ENCODE measurements around the gene EIF2AK2. TPM values are rescaled to one million over a fixed set of nuclear protein-coding genes. Genes with fewer than 3 reads are reported as not detected.

EIF2AK2 gene
- total RNA-seq, 2 donors from 2014 or later = 27.0 to 40.3 TPM

DNA sequence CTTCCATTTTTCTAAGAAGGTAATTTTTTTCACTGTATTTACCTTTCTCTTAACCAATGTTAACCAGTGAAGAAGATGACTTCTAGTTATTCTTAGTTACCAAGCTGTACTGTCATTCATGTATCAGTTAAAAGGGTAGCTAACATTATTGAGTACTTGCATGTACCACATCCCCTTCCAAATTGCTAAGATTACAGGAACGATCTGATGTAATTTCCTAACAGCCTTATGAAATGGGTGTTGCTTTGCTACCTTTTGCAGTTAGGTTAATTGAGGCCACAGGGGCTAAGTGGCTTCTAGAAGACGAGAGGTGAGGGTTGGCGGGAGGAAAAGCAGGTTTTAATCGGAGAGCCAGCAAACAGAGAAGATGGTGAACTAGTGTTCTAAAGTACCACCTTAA, 33.5 kb upstream of the EIF2AK2 start:
- H3K4me3 Mint-ChIP-seq = no peak overlapping the region
- H3K36me3 Mint-ChIP-seq (ENCODE audit: low read depth) = peaks cover 2% of the 10 kb centered on the region
- H3K9me3 ChIP-seq (ENCODE audit: control insufficient read depth, low read length, poor library complexity, severe bottlenecking) = no peaks in the 10 kb centered on the region
- peaks cover 19% of the 10 kb centered on the region for H3K27me3 Mint-ChIP-seq
- H3K4me1 Mint-ChIP-seq = peaks cover 2% of the 10 kb centered on the region
- ATAC-seq (no peak), DNase-seq (no peak)
- no peak overlapping the region for H3K27ac Mint-ChIP-seq

DNA sequence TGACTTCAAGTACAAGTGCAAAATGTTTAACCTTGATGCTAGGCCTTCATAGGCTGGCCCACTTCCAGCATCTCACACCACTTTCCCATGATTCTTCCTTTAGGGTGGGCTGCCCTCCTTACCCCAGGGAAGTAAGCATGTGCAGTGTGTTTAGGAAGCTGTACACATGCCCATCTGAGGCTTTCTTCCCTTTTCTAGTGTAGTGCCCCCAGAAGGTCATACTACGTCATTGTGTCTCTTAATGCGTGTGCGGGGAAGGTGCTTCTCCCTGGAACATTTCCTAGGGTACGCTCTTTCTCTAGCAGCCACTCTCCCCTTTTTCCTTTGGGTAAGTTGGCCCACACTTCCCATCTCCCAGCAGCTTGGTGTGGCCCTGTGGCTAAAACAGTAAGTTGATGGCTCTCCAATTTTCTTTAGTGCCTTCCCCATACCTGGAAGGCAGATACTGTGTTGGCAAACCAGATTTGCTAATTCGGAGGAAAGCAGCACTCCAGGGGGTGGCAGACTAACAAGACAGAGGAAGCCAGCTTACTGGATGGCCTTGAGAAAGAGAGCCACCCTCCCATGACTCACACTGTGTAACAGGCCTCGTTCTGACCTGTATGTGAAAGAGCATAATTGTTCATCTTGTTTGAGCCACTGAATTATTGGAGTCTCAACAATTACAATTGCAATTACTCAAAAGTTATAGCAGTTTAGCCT, 32.8 kb upstream of the EIF2AK2 start:
- Mint-ChIP-seq H3K27ac (no peak overlapping the region), H3K4me1 (peaks cover 2% of the 10 kb centered on the region), H3K27me3 (peaks cover 20% of the 10 kb centered on the region), H3K36me3 (ENCODE audit: low read depth) (peaks cover 2% of the 10 kb centered on the region), H3K4me3 (no peak overlapping the region)
- DNase-seq (no peak), ATAC-seq (no peak)
- H3K9me3 ChIP-seq (ENCODE audit: control insufficient read depth, low read length, poor library complexity, severe bottlenecking) = no peaks in the 10 kb centered on the region

DNA sequence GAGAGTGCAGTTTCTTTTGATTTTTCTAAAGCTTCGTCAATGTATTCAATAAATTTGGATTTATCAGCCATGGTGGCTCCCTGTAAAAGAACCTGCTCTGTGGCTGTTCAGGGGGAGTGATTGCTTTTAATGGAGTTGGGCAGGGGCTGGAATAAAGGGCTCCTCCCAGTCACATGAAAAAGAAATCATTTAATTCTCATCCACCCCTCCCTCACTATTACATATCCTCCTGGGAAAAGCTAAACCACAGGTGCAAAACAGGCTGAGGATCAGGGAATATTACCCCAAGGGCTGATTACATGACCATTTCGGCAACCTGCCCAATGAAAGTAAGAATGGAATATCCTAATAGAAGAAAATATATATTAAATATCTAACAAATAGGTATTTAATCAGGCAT, 31.8 kb upstream of the EIF2AK2 start, which contains the start of gene SULT6B1:
Gene SULT6B1 (minus strand): TSS at position 101 of the 400 bp plus-strand sequence. CDS start 30 bp downstream, at position 71.
- Mint-ChIP-seq H3K4me3 (no peak within 1 kb of the TSS), H3K36me3 (ENCODE audit: low read depth) (peaks cover 2% of the 10 kb centered on the region), H3K4me1 (peaks cover 2% of the 10 kb centered on the region), H3K27me3 (peaks cover 23% of the 10 kb centered on the region), H3K27ac (no peak within 1 kb of the TSS)
- DNase-seq (no peak), ATAC-seq (no peak)
- H3K9me3 ChIP-seq (ENCODE audit: control insufficient read depth, low read length, poor library complexity, severe bottlenecking) = no peaks in the 10 kb centered on the region

DNA sequence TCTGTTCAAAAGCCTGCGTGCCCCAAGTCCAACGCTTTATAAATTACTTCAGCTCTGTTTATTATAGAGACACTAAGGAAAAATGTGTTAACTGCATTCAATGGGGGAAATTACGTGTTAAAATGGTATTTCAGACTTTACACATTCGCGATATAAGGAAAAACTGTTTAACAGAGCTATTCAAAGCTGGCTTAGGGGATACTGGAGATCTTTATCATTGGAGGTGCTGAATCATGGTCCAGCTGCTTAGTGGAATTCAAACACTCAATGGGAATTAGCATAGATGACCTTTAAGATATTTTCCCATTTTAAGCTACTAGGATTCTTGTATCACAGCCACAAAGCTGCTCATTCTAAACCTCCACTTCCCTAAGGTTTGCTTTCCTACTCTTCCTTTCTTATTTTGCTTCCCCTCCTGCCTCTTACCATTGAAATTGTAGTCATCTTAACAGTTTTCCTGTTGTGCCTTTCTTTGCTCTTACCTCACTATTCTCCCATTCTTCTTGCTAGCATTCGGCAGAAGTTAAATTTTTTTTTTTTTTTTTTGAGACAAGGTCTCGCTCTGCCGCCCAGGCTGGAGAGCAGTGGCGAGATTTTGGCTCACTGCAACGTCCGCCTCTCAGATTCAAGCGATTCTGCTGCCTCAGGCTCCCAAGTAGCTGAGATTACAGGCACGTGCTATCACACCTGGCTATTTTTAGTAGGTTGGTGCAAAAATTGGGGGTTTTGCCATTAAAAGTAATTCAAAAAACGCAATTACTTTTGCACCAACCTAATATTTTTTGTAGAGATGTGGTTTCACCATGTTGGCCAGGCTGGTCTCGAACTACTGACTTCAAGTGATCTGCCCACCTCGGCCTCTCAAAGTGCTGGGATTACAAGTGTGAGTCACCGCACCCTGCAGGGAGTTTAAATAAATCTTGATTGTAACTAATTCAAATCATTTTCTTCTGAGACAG, 25.2 kb upstream of the EIF2AK2 start:
- ATAC-seq = no peak
- H3K4me3 Mint-ChIP-seq = no peak overlapping the region
- no peaks in the 10 kb centered on the region for H3K9me3 ChIP-seq (ENCODE audit: control insufficient read depth, low read length, poor library complexity, severe bottlenecking)
- peaks cover 5% of the 10 kb centered on the region for H3K36me3 Mint-ChIP-seq (ENCODE audit: low read depth)
- H3K27ac Mint-ChIP-seq = no peak overlapping the region
- H3K27me3 Mint-ChIP-seq = peaks cover 50% of the 10 kb centered on the region
- peaks cover 6% of the 10 kb centered on the region for H3K4me1 Mint-ChIP-seq
- no peak for DNase-seq

DNA sequence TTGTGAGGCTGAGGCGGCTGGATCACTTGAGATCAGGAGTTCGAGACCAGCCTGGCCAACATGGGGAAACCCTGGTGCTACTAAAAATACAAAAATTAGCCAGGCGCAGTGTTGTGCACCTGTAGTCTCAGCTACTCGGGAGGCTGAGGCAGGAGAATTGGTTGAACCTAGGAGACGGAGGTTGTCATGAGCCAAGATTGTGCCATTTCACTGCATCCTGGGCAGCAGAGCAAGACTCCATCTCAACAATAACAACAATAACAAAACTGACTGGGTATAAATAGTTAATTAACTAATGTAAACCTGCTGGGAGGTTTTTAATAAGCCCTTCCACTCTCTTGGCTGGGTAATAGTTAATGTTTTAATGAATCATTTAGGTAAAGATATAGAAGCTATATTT, 23.9 kb upstream of the EIF2AK2 start:
- H3K27me3 Mint-ChIP-seq = peaks cover 40% of the 10 kb centered on the region
- peaks cover 3% of the 10 kb centered on the region for H3K36me3 Mint-ChIP-seq (ENCODE audit: low read depth)
- DNase-seq (no peak), ATAC-seq (no peak)
- H3K27ac Mint-ChIP-seq = no peak overlapping the region
- no peaks in the 10 kb centered on the region for H3K9me3 ChIP-seq (ENCODE audit: control insufficient read depth, low read length, poor library complexity, severe bottlenecking)
- no peak overlapping the region for H3K4me3 Mint-ChIP-seq
- H3K4me1 Mint-ChIP-seq = peaks cover 6% of the 10 kb centered on the region

DNA sequence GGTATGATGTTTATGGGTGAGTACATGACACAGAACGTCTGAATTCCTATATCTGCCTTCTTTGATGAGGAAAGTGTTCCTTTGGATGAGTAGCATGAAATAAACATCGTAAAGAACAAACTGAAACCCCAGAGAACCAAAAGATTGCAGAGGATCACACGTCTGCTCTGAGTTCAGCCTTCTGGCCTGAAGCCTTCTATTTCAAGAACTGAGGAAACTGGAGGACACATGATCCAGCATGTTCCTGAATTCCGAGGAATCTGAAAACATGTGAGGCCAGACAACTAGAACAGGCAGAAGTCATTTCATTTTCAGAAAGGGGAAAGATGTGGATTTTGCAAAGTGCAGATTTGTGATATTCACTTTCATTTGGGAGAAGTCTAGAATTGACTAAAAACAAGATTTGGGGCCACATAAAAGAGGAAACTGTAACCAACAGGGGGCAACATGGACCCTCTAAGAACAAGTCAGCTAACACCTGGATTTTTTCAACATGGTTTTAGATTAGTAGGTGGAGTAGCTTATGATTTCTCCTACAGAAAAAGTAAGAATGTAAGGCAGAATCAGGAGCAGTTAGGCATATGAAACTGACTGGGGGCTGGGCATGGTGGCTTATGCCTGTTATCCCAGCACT, 23.3 kb upstream of the EIF2AK2 start:
- ATAC-seq (no peak), DNase-seq (no peak)
- peaks cover 3% of the 10 kb centered on the region for H3K36me3 Mint-ChIP-seq (ENCODE audit: low read depth)
- H3K27ac Mint-ChIP-seq = no peak overlapping the region
- H3K4me3 Mint-ChIP-seq = no peak overlapping the region
- peaks cover 40% of the 10 kb centered on the region for H3K27me3 Mint-ChIP-seq
- peaks cover 6% of the 10 kb centered on the region for H3K4me1 Mint-ChIP-seq
- H3K9me3 ChIP-seq (ENCODE audit: control insufficient read depth, low read length, poor library complexity, severe bottlenecking) = no peaks in the 10 kb centered on the region

DNA sequence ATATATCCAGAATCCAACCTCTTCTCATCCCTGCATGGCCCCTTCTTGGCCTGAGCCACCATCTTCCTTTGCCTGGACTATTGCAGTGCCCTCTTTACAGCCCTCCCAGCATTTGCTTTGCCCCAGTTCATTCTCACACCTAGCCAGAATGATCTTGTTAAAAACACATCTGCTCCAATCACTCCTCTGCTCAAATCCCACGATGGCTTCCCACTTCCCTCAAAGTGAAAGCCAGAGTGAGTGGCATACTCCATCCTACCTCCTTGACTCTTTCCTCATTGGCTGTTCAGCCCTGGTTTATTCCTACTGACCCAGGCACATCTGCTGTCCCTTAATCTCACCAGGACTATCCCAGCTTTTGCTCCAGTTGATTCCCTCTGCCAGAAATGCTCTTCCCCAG, 17.0 kb upstream of the EIF2AK2 start:
- H3K4me1 Mint-ChIP-seq = peaks cover 5% of the 10 kb centered on the region
- no peak for DNase-seq
- ATAC-seq = no peak
- H3K27me3 Mint-ChIP-seq = peaks cover 10% of the 10 kb centered on the region
- H3K4me3 Mint-ChIP-seq = no peak overlapping the region
- H3K36me3 Mint-ChIP-seq (ENCODE audit: low read depth) = peaks cover 6% of the 10 kb centered on the region
- no peaks in the 10 kb centered on the region for H3K9me3 ChIP-seq (ENCODE audit: control insufficient read depth, low read length, poor library complexity, severe bottlenecking)
- H3K27ac Mint-ChIP-seq = no peak overlapping the region

DNA sequence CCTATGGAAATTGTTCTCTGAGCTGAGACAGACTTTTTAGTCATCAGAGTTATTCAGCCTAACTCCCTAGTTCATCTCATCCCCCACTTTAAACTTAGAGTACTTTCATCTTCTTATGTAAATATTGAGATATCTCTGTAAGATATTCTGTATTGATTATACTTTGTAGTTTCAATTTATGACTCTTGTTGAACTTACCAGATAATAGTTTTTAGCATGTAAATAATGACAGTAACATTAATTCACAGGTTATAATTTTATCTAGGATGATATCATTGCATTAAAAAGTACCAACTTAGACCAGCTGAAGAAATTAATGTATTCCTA, 14.8 kb upstream of the EIF2AK2 start:
- Mint-ChIP-seq H3K4me3 (no peak overlapping the region), H3K36me3 (ENCODE audit: low read depth) (peaks cover 6% of the 10 kb centered on the region), H3K27ac (no peak overlapping the region), H3K27me3 (peaks cover 10% of the 10 kb centered on the region), H3K4me1 (peaks cover 5% of the 10 kb centered on the region)
- ATAC-seq = no peak
- no peaks in the 10 kb centered on the region for H3K9me3 ChIP-seq (ENCODE audit: control insufficient read depth, low read length, poor library complexity, severe bottlenecking)
- no peak for DNase-seq

DNA sequence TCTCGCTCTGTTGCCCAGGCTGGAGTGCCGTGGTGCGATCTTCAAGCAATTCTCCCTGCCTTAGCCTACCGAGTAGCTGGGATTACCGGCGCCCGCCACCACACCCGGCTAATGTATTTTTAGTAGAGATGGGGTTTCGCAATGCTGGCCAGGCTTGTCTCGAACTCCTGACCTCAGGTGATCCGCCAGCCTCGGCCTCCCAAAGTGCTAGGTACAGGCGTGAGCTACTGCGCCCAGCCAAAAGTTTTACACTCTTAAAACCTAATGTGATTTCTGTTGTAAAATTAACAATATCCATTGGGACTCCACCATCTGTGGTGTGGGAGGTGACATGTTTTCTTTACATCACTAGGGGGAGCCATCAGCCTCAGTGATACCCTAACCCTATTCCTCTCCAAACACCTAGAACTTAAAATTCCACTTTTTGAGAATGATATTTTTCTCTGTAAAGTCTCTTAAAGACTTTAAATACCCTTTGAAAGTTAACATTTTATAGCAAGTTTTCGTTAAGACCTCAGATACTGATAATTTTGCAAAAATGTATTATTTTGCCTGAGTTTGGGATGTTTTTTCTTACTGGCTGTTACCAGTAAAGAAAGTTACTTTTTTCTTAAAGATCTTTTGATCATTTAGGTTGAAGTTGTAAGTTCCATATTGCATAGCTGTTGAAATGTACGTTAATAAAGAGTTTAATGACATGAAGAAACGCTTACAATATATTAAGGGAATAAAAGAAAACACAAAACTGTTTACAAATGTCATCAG, 11.6 kb upstream of the EIF2AK2 start:
- Mint-ChIP-seq H3K27ac (no peak overlapping the region), H3K36me3 (ENCODE audit: low read depth) (peaks cover 3% of the 10 kb centered on the region), H3K27me3 (peaks cover 4% of the 10 kb centered on the region), H3K4me1 (peaks cover 2% of the 10 kb centered on the region), H3K4me3 (no peak overlapping the region)
- H3K9me3 ChIP-seq (ENCODE audit: control insufficient read depth, low read length, poor library complexity, severe bottlenecking) = peaks cover 3% of the 10 kb centered on the region
- ATAC-seq = peak; percentile 82
- no peak for DNase-seq

DNA sequence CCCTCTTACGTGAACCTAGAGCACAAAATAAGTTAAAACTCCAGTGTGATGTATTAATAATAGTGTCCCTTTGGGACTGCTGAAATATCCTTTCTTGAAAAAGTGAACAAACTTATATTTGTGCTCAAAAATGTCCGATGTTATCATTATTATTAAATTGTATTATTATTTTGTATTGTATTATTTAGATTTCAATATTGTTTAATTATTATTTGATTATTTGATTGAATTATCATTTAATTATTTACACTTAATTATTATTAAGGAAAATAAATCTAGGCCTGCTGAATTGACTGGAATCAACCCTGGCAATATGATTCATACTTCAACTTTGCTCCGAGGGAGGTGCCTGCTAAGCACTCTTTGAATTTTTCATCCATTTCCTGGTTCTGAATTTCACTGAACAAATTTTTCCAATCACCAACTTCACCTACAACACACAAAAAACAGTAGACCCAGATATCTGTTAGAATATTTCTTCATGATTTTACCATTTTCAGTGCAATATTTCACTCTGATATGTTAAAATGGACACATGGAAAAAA, 10.9 kb upstream of the EIF2AK2 start:
- Mint-ChIP-seq H3K27ac (no peak overlapping the region), H3K4me1 (no peaks in the 10 kb centered on the region)
- peaks cover 3% of the 10 kb centered on the region for H3K9me3 ChIP-seq (ENCODE audit: control insufficient read depth, low read length, poor library complexity, severe bottlenecking)

DNA sequence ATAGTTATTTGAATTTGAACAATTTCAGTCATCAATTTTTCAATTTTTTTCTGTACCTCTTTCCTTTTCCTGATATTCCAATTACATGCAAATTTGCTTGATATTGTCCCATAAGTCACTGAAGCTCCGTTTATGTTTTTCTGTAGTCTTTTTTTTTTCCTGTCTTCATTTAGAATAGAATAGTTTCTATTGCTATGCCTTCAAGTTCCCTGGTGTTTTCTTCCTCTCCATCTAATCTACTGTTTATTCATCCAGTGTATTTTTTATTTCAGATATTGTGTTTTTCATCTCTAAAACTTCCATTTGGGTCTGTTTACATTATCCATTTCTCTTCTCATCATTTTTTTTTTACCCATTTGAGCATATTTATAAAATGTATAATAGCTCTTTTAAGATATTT, 8.0 kb upstream of the EIF2AK2 start:
- Mint-ChIP-seq H3K4me3 (no peak overlapping the region), H3K27ac (no peak overlapping the region)

More for the DNA sequence above, 10.9 kb upstream of the EIF2AK2 start:
- Mint-ChIP-seq H3K27me3 (no peaks in the 10 kb centered on the region), H3K36me3 (ENCODE audit: low read depth) (no peaks in the 10 kb centered on the region), H3K4me3 (no peak overlapping the region)
- DNase-seq (no peak), ATAC-seq (no peak)

DNA sequence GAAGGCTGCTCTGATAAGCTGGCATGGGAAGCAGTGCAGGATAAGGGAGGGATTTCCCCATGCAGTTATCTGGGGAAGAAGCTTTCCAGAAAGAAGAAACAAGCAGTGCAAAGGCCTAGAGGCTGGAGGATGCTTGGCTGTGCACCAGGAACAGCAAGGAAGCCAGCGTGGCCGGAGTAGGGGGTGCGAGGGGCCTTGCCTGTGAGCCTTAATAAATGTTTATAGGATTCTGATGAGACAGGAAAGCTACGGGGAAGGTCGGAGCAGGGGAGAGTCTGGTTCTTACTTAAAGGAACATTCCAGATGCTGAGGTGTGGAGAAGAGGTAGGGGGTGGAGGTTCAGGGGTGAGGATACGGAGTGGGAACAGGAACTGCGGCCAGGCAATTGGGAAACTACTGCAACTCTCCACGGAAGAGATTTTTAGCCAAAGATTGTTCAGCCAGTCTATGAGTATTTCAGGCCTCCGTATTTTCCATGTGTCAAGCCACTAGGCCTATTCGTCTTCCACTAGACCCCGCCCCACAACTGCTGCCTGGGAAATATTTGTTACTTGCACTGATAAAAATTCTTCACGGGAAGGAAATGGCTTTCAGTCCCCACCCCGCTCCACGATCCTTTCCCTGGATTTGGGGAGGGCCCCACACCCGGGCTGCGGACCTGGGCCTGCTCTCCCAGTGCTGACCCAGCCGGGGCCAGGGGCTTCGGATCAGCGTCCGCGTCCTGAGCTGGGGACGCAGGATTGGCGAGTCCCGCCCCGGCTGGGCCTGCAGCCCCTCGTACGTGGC, 516 bp downstream of the EIF2AK2 start:
- H3K9me3 ChIP-seq (ENCODE audit: control insufficient read depth, low read length, poor library complexity, severe bottlenecking) = no peaks in the 10 kb centered on the region
- Mint-ChIP-seq H3K36me3 (ENCODE audit: low read depth) (peaks cover 8% of the 10 kb centered on the region), H3K27ac (peak overlapping the region; percentile 96), H3K27me3 (no peaks in the 10 kb centered on the region), H3K4me1 (peaks cover 40% of the 10 kb centered on the region), H3K4me3 (peak overlapping the region; percentile 98)
- DNase-seq (no peak), ATAC-seq (peak; percentile 30)

More for the DNA sequence above, 8.0 kb upstream of the EIF2AK2 start:
- DNase-seq = no peak
- no peak for ATAC-seq
- Mint-ChIP-seq H3K4me1 (peaks cover 3% of the 10 kb centered on the region), H3K36me3 (ENCODE audit: low read depth) (peaks cover 2% of the 10 kb centered on the region), H3K27me3 (no peaks in the 10 kb centered on the region)
- H3K9me3 ChIP-seq (ENCODE audit: control insufficient read depth, low read length, poor library complexity, severe bottlenecking) = peaks cover 3% of the 10 kb centered on the region
